ENCODE results near the gene FAM180B. TPM values are rescaled to one million over a fixed set of nuclear protein-coding genes. Genes with fewer than 3 reads are reported as not detected.

FAM180B gene
- total and polyA plus RNA-seq, 2 of the 13 experiments (the other 11 are each of a cell fraction or from before 2014, with no cell fraction given) = 0.40 to 1.0 TPM

GRCh38 chr11:47587723-47588326 lies 1.3 kb downstream of the FAM180B start (continued):
- TF ChIP-seq ZBTB43 (CRISPR knock-in tag; conservative IDR thresholded peaks at IDR 0.05) = 0 out of 2 replicates have a peak, but pooled peaks have one; percentile 46
- no peak for TF ChIP-seq ZNF350 (CRISPR knock-in tag; IDR thresholded peaks at IDR 0.05; ENCODE audit: borderline replicate concordance, low read depth)
- 0 out of 2 replicates have a peak, but pooled peaks have one; percentile 35 for TF ChIP-seq ZNF784 (CRISPR knock-in tag; IDR thresholded peaks at IDR 0.05; ENCODE audit: borderline replicate concordance)
- no peak for TF ChIP-seq GPN1 (CRISPR knock-in tag; IDR thresholded peaks at IDR 0.05; ENCODE audit: borderline replicate concordance)
- TF ChIP-seq AKNA (CRISPR knock-in tag; IDR thresholded peaks at IDR 0.05; ENCODE audit: borderline replicate concordance) = no peak
- TF ChIP-seq PHF21A (CRISPR knock-in tag; IDR thresholded peaks at IDR 0.05) = no peak
- no peak for TF ChIP-seq HOMEZ (CRISPR knock-in tag; IDR thresholded peaks at IDR 0.05; ENCODE audit: low read depth)
- no peak for TF ChIP-seq ZNF597 (CRISPR knock-in tag; IDR thresholded peaks at IDR 0.05)
- peak; percentile 49; the same call in 1 of the 2 replicates for TF ChIP-seq ZIK1 (CRISPR knock-in tag; IDR thresholded peaks at IDR 0.05; ENCODE audit: borderline replicate concordance, low read depth)
- no peak for TF ChIP-seq ZFYVE20 (CRISPR knock-in tag; IDR thresholded peaks at IDR 0.05; ENCODE audit: borderline replicate concordance, low read depth)
- TF ChIP-seq ZKSCAN1 (IDR thresholded peaks at IDR 0.05; ENCODE audit: low read length) = no peak
- no peak for TF ChIP-seq ZNF773 (CRISPR knock-in tag; IDR thresholded peaks at IDR 0.05; ENCODE audit: borderline replicate concordance)
- peak; percentile 77; the same call in 1 of the 2 replicates for TF ChIP-seq MYC (CRISPR knock-in tag; IDR thresholded peaks at IDR 0.05; ENCODE audit: borderline replicate concordance)
- TF ChIP-seq ZNF33A (CRISPR knock-in tag; IDR thresholded peaks at IDR 0.05; ENCODE audit: borderline replicate concordance) = no peak
- TF ChIP-seq SOX13 (IDR thresholded peaks at IDR 0.05) = no peak
- TF ChIP-seq SOX13 (CRISPR knock-in tag; conservative IDR thresholded peaks at IDR 0.05 in 1 of 2, IDR thresholded peaks at IDR 0.05 in 1 of 2) = no peak
- no peak for TF ChIP-seq ZNF691 (CRISPR knock-in tag; IDR thresholded peaks at IDR 0.05; ENCODE audit: borderline replicate concordance, low read depth)
- no peak for TF ChIP-seq ZNF317 (CRISPR knock-in tag; IDR thresholded peaks at IDR 0.05)
